ENCODE measurements around the gene ZNF138.
A peak's percentile ranks its signal among the peaks of the same experiment; 100 is the strongest.

The ZNF138 gene

GRCh38 chr7:64876792-64877713, 82.8 kb downstream of the ZNF138 start:
- H3K36me3 Mint-ChIP-seq, result no peaks in the 10 kb centered on the region
- H3K4me3 Mint-ChIP-seq, result peak overlapping the region; percentile 76
- H3K27ac Mint-ChIP-seq, result peak overlapping the region; percentile 19
- H3K4me1 Mint-ChIP-seq, result peaks cover 15% of the 10 kb centered on the region
- no peaks in the 10 kb centered on the region for H3K9me3 Mint-ChIP-seq
- peak; percentile 85 for ATAC-seq
- H3K27me3 Mint-ChIP-seq, result peaks cover 86% of the 10 kb centered on the region

GRCh38 chr7:64877714-64878610, 83.7 kb downstream of the ZNF138 start:
- peak; percentile 18 for ATAC-seq
- peak overlapping the region; percentile 19 for H3K27ac Mint-ChIP-seq

GRCh38 chr7:64878684-64879083, 84.5 kb downstream of the ZNF138 start:
- Mint-ChIP-seq H3K4me3 (no peak overlapping the region), H3K27me3 (peaks cover 93% of the 10 kb centered on the region), H3K4me1 (peaks cover 27% of the 10 kb centered on the region), H3K36me3 (no peaks in the 10 kb centered on the region), H3K9me3 (no peaks in the 10 kb centered on the region), H3K27ac (no peak overlapping the region)
- ATAC-seq, result no peak

More at GRCh38 chr7:64877714-64878610, 83.7 kb downstream of the ZNF138 start:
- Mint-ChIP-seq H3K27me3 (peaks cover 93% of the 10 kb centered on the region), H3K36me3 (no peaks in the 10 kb centered on the region), H3K4me3 (peak overlapping the region; percentile 76), H3K4me1 (peaks cover 24% of the 10 kb centered on the region), H3K9me3 (no peaks in the 10 kb centered on the region)

GRCh38 chr7:64879086-64879730, 85.0 kb downstream of the ZNF138 start:
- Mint-ChIP-seq H3K9me3 (no peaks in the 10 kb centered on the region), H3K4me3 (no peak overlapping the region), H3K27ac (no peak overlapping the region), H3K27me3 (peaks cover 93% of the 10 kb centered on the region), H3K36me3 (no peaks in the 10 kb centered on the region), H3K4me1 (peaks cover 27% of the 10 kb centered on the region)
- no peak for ATAC-seq

GRCh38 chr7:64879800-64880199, 85.6 kb downstream of the ZNF138 start:
- Mint-ChIP-seq H3K27ac (no peak overlapping the region), H3K4me3 (no peak overlapping the region), H3K27me3 (peaks cover 94% of the 10 kb centered on the region), H3K9me3 (no peaks in the 10 kb centered on the region), H3K4me1 (peaks cover 27% of the 10 kb centered on the region), H3K36me3 (no peaks in the 10 kb centered on the region)
- ATAC-seq, result no peak

GRCh38 chr7:64880322-64881297, 86.4 kb downstream of the ZNF138 start:
- Mint-ChIP-seq H3K36me3 (no peaks in the 10 kb centered on the region), H3K27ac (no peak overlapping the region), H3K9me3 (no peaks in the 10 kb centered on the region), H3K27me3 (peaks cover 94% of the 10 kb centered on the region), H3K4me1 (peaks cover 27% of the 10 kb centered on the region), H3K4me3 (no peak overlapping the region)
- ATAC-seq, result no peak

GRCh38 chr7:64881461-64882287, 87.4 kb downstream of the ZNF138 start:
- H3K27me3 Mint-ChIP-seq, result peaks cover 94% of the 10 kb centered on the region
- H3K36me3 Mint-ChIP-seq, result no peaks in the 10 kb centered on the region
- no peaks in the 10 kb centered on the region for H3K9me3 Mint-ChIP-seq
- no peak overlapping the region for H3K27ac Mint-ChIP-seq
- H3K4me3 Mint-ChIP-seq, result peak overlapping the region; percentile 74
- no peak for ATAC-seq
- peaks cover 27% of the 10 kb centered on the region for H3K4me1 Mint-ChIP-seq

GRCh38 chr7:64882341-64883112, 88.3 kb downstream of the ZNF138 start:
- Mint-ChIP-seq H3K27me3 (peaks cover 89% of the 10 kb centered on the region), H3K9me3 (no peaks in the 10 kb centered on the region), H3K36me3 (no peaks in the 10 kb centered on the region), H3K27ac (no peak overlapping the region), H3K4me3 (peak overlapping the region; percentile 74), H3K4me1 (peaks cover 22% of the 10 kb centered on the region)
- peak; percentile 58 for ATAC-seq

Data from stimulated activated memory B cell treated with anti-CD40 and anti-IgM and Interleukin-4, amounts not matched to agents 10 μg/mL and 1 μg/mL and 100 μg/mL, for 72 hours (primary cell).